Subcutaneous abdominal adipose tissue (tissue), 5 donors: ENCODE data around the gene GNAL.

ENCODE experiments used
- H3K27ac ChIP-seq: one replicate; pipeline ENCODE4 v1.7.0; 2013; ENCODE audit warnings: low read depth, mild to moderate bottlenecking, inconsistent platforms, low read length, moderate library complexity
- H3K27me3 ChIP-seq, 5 donors: one replicate each; pipeline ENCODE4 v1.7.0; 2013; ENCODE audit warnings: low read length in 5 of 5, inconsistent platforms in 1 of 5; ENCODE audit not compliant: control insufficient read depth in 5 of 5, insufficient read depth in 4 of 5
- H3K36me3 ChIP-seq, 5 donors: one replicate each; pipeline ENCODE4 v1.7.0; 2013; ENCODE audit warnings: low read length in 5 of 5; ENCODE audit not compliant: control insufficient read depth in 5 of 5, insufficient read depth in 5 of 5
- H3K4me1 ChIP-seq, 5 donors: one replicate each; pipeline ENCODE4 v1.7.0; 2013; ENCODE audit warnings: low read length in 5 of 5, mild to moderate bottlenecking in 3 of 5, moderate library complexity in 1 of 5; ENCODE audit not compliant: control insufficient read depth in 5 of 5, insufficient read depth in 5 of 5
- H3K4me3 ChIP-seq, 5 donors: one replicate each; pipeline ENCODE4 v1.7.0; 2013; ENCODE audit warnings: low read length in 5 of 5, low read depth in 1 of 5
- H3K9ac ChIP-seq, 5 donors: one replicate each; pipeline ENCODE4 v1.7.0; 2013; ENCODE audit warnings: low read length in 5 of 5, mild to moderate bottlenecking in 4 of 5, moderate library complexity in 3 of 5
- H3K9me3 ChIP-seq, 5 donors: one replicate each; pipeline ENCODE4 v1.7.0; 2013; ENCODE audit warnings: low read length in 5 of 5; ENCODE audit not compliant: control insufficient read depth in 5 of 5
- donor health status: healthy.
- donor health status: healthy.
- donor health status: healthy.
- donor health status: healthy.
- donor health status: healthy.

Gene GNAL

GRCh38 chr18:11752116-11752911 is 63.2 kb downstream of the GNAL start:
- Histone ChIP-seq H3K4me3 (peak overlapping the region; percentile 53 to 73 (median 58)), H3K27ac (no peak overlapping the region), H3K9ac (no peak overlapping the region), H3K9me3 (no peaks in the 10 kb centered on the region), H3K27me3 (peaks cover 12 to 34% (median 22%) of the 10 kb centered on the region in 5 donors), H3K36me3 (no peaks in the 10 kb centered on the region), H3K4me1 (peaks cover 0 to 20% (median 19%) of the 10 kb centered on the region in 5 donors)

DNA sequence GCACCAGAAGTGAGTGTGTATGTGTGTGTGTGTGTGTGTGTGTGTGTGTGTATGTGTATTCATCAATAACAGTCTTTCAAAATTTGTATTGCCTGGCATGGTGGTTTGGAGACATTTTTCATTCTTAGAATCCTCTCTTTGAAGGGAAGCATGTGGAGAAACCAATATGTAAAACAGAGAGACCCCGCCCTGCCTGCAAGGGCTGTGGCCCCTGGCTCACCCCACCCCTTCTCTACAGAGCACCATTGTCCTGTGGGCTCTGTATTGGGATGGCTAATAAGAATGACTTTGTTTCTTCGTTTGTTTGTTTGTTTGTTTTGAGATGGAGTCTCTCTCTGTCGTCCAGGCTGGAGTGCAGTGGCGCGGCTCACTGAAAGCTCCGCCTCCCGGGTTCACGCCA is 65.9 kb downstream of the GNAL start:
- peaks cover 12 to 26% (median 20%) of the 10 kb centered on the region in 5 donors for H3K27me3 ChIP-seq
- peaks cover 0 to 20% (median 19%) of the 10 kb centered on the region in 5 donors for H3K4me1 ChIP-seq
- H3K36me3 ChIP-seq: no peaks in the 10 kb centered on the region
- no peak overlapping the region for H3K27ac ChIP-seq
- H3K9me3 ChIP-seq: no peaks in the 10 kb centered on the region
- H3K9ac ChIP-seq: no peak overlapping the region
- H3K4me3 ChIP-seq: no peak overlapping the region

- no peak overlapping the region for H3K9ac ChIP-seq
- peaks cover under 1 to 7% (median 5%) of the 10 kb centered on the region in 5 donors for H3K27me3 ChIP-seq
- no peak overlapping the region for H3K27ac ChIP-seq
- H3K4me1 ChIP-seq: peaks cover 0 to 8% (median 6%) of the 10 kb centered on the region in 5 donors
- H3K9me3 ChIP-seq: no peaks in the 10 kb centered on the region
- no peak overlapping the region for H3K4me3 ChIP-seq
- H3K36me3 ChIP-seq: no peaks in the 10 kb centered on the region
These were observed 68.1 kb downstream of the GNAL start for GRCh38 chr18:11757084-11757590.

DNA sequence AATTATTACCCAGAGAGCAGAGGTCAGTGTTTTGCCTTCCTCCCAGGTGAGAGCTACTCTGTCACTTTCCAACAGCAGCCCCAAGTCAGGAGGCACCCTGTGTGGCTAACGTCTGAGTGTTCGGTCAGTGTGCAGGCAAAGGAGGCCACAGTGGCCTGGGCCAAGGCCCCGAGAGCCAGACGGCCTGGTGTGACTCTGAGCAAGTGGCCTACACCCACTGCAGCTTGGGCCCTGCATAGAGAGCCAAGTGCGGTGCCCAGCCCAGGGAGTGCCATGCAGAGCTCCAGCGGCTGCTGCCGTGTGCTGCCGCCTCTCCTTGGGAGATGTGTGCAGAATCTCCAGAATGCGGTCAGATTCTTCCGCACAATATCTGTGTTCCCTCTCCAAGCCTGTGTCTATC is 70.4 kb downstream of the GNAL start:
- H3K36me3 ChIP-seq: no peaks in the 10 kb centered on the region
- H3K9me3 ChIP-seq: no peaks in the 10 kb centered on the region
- H3K4me3 ChIP-seq: no peak overlapping the region
- H3K4me1 ChIP-seq: no peaks in the 10 kb centered on the region
- no peaks in the 10 kb centered on the region for H3K27me3 ChIP-seq
- H3K9ac ChIP-seq: no peak overlapping the region
- no peak overlapping the region for H3K27ac ChIP-seq

- no peak overlapping the region for H3K27ac ChIP-seq
- H3K4me3 ChIP-seq: no peak overlapping the region
- no peaks in the 10 kb centered on the region for H3K27me3 ChIP-seq
- H3K9me3 ChIP-seq: no peaks in the 10 kb centered on the region
- no peaks in the 10 kb centered on the region for H3K4me1 ChIP-seq
- no peaks in the 10 kb centered on the region for H3K36me3 ChIP-seq
- H3K9ac ChIP-seq: no peak overlapping the region
These were observed 71.6 kb downstream of the GNAL start for GRCh38 chr18:11760498-11761167.

- H3K4me1 ChIP-seq: peaks cover 0 to 5% (median 2%) of the 10 kb centered on the region in 5 donors
- H3K27ac ChIP-seq: no peak overlapping the region
- H3K36me3 ChIP-seq: no peaks in the 10 kb centered on the region
- H3K9me3 ChIP-seq: no peaks in the 10 kb centered on the region
- no peak overlapping the region for H3K9ac ChIP-seq
- H3K4me3 ChIP-seq: no peak overlapping the region
- H3K27me3 ChIP-seq: no peaks in the 10 kb centered on the region
These were observed 72.5 kb downstream of the GNAL start for GRCh38 chr18:11761553-11761952.

DNA sequence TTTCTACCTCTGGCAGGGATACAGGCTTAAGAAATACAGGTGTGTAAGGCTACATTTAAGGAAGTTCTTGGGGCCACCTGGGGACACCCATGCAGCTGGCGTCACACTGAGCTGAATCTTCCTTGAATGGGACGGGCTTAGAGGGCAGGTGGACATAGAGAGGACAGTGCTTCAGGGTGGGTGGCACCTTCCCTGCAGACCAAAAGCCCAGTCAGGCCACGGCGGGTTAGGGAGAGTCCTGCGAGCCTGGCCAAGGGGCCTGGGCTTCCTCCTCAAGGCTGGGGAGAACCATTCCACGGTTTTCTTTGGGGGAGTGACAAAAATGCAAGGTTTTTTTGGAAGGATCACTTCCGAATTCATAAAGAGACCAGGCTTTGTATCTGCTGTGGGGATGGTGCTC is 73.4 kb downstream of the GNAL start:
- H3K9me3 ChIP-seq: no peaks in the 10 kb centered on the region
- H3K36me3 ChIP-seq: peaks cover 0 to 2% (median 0%) of the 10 kb centered on the region in 5 donors
- H3K27ac ChIP-seq: no peak overlapping the region
- H3K27me3 ChIP-seq: no peaks in the 10 kb centered on the region
- no peak overlapping the region for H3K9ac ChIP-seq
- H3K4me3 ChIP-seq: no peak overlapping the region
- H3K4me1 ChIP-seq: peaks cover 0 to 9% (median 2%) of the 10 kb centered on the region in 5 donors

DNA sequence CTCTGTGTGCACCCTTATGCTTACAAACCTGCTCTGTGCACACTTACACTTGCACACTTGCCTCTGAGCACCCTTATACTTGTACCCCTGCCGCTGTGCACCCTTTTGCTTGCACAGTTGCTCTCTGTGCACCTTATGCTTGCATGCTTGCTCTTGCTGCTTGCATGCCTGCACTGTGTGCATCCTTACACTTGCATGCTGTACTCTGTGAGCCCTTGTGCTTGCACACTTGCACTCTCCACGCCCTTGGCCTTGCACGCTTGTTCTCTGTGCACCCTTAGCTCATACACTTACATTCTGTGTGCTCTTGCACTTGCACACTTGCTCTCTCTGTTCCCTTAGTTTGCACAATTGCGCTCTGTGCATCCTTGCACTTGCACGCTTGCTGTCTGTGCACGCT is 78.3 kb downstream of the GNAL start:
- Histone ChIP-seq H3K4me1 (peaks cover 0 to 9% (median 2%) of the 10 kb centered on the region in 5 donors), H3K36me3 (peaks cover 0 to 4% (median 0%) of the 10 kb centered on the region in 5 donors), H3K9me3 (no peaks in the 10 kb centered on the region), H3K27ac (no peak overlapping the region), H3K9ac (no peak overlapping the region), H3K27me3 (no peaks in the 10 kb centered on the region), H3K4me3 (no peak overlapping the region)

DNA sequence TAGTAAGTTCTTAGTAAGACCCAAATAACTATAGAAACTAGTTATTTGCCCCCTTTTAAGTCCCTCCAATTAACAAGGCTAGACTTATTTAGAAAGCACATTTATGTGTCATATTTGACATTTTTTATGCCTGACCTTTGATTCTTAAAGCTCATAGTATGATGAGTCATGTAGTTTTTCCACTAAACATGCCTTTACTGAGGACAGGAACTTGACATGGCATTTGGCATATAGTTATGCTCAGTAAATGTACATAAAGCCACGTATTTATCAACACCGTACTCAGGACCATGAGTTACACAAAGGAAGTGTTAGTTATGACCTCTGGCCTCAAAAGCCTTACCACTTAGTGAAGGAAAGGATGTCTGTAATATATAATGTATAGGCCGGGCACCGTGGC is 78.9 kb downstream of the GNAL start:
- peaks cover 0 to 4% (median 0%) of the 10 kb centered on the region in 5 donors for H3K36me3 ChIP-seq
- H3K27me3 ChIP-seq: no peaks in the 10 kb centered on the region
- no peaks in the 10 kb centered on the region for H3K9me3 ChIP-seq
- H3K9ac ChIP-seq: no peak overlapping the region
- no peak overlapping the region for H3K27ac ChIP-seq
- no peak overlapping the region for H3K4me3 ChIP-seq
- peaks cover 0 to 9% (median 2%) of the 10 kb centered on the region in 5 donors for H3K4me1 ChIP-seq
